HCT116 (cell line): ENCODE measurements around the gene ROMO1. TPM values are rescaled to one million over a fixed set of nuclear protein-coding genes. Genes with fewer than 3 reads are reported as not detected.

Experiments
- ATAC-seq: fragments of 200-7000 bp; cut with Tn5 transposase; 2 replicates; pipeline ENCODE4 v1.9.1; 2020; ENCODE audit warnings: mild to moderate bottlenecking, moderate library complexity
- BruUV-seq: library from RNA; stranded (reverse); fragments of 400-500 nt; replicated peaks from 2 replicates; lab custom pipeline; 2021; lab: Mats Ljungman, UMichigan
- CTCF ChIA-PET: fragments of 300-600 bp; sonication (Branson Sonifier 250); formaldehyde crosslinking; loops from one replicate; lab custom pipeline; 2021; ENCODE audit warnings: antibody characterized with exemption; lab: Charles Lee
- POLR2A ChIA-PET: fragments of 300-600, 350-600 bp; sonication (Branson Sonifier 250); formaldehyde crosslinking; loops from one replicate; lab custom pipeline; 2021; ENCODE audit warnings: antibody characterized with exemption; lab: Charles Lee
- RAD21 ChIA-PET, 2 experiments: fragments of 300-600 bp; sonication (Branson Sonifier 250); formaldehyde crosslinking; loops; one replicate each; lab custom pipeline; 2023; ENCODE audit warnings: low total read pairs in 2 of 2; ENCODE audit not compliant: uncharacterized antibody in 2 of 2, unreplicated experiment in 2 of 2, low non-redundant PET in 1 of 2; lab: Charles Lee
- DNase-seq: peaks from one replicate; pipeline ENCODE4 v3.0.0-alpha.2; 2010; ENCODE audit warnings: low read depth, low spot score
- H2AFZ ChIP-seq: fragments of 200-600 bp; shearing (Covaris generic), sonication (generic); 2 replicates; pipeline ENCODE4 v1.6.1; 2017; ENCODE audit warnings: low read depth, mixed run types, mixed read lengths, antibody characterized with exemption, low read length; ENCODE audit not compliant: poor library complexity, severe bottlenecking
- H3K27ac ChIP-seq: 2 replicates; pipeline ENCODE4 v1.5.1; 2012; ENCODE audit warnings: low read depth, low read length
- H3K27me3 ChIP-seq: fragments of 200-600 bp; sonication (generic); 2 replicates; pipeline ENCODE4 v1.6.1; 2016; ENCODE audit warnings: mixed run types, low read length, mixed read lengths; ENCODE audit not compliant: insufficient read depth
- H3K36me3 ChIP-seq, 2 experiments: fragments of 200-500 bp in 1 of 2; fragments of 200-600 bp in 1 of 2; sonication (Bioruptor generic) in 1 of 2; sonication (generic) in 1 of 2; 2 replicates each; pipeline versions ENCODE4 v1.5.1 to v1.6.1; 2014 to 2016; ENCODE audit warnings: low read length in 2 of 2, inconsistent platforms in 1 of 2, mixed read lengths in 1 of 2, mixed run types in 1 of 2; ENCODE audit not compliant: insufficient read depth in 2 of 2, control insufficient read depth in 1 of 2
- H3K4me1 ChIP-seq, 2 experiments: fragments of 200-600 bp in 1 of 2; sonication (generic) in 1 of 2; 2 replicates each; pipeline versions ENCODE4 v1.5.1 to v1.6.1; 2012 to 2017; ENCODE audit warnings: low read length in 2 of 2, inconsistent platforms in 1 of 2, mild to moderate bottlenecking in 1 of 2, mixed read lengths in 1 of 2, mixed run types in 1 of 2, moderate library complexity in 1 of 2; ENCODE audit not compliant: insufficient read depth in 2 of 2, control insufficient read depth in 1 of 2
- H3K4me2 ChIP-seq: fragments of 200-600 bp; sonication (generic); 2 replicates; pipeline ENCODE4 v1.6.1; 2017; ENCODE audit warnings: mixed run types, low read length, mixed read lengths
- H3K4me3 ChIP-seq, 2 experiments: fragments of 200-600 bp in 1 of 2; sonication (generic) in 1 of 2; replicated peaks in 1 of 2; 2 replicates each; pipeline ENCODE4 v1.5.1; 2011 to 2016; ENCODE audit warnings: low read length in 2 of 2, control low read depth in 1 of 2, low read depth in 1 of 2, mild to moderate bottlenecking in 1 of 2, mixed read lengths in 1 of 2, mixed run types in 1 of 2
- H3K79me2 ChIP-seq: fragments of 200-600 bp; sonication (generic); 2 replicates; pipeline ENCODE4 v1.6.1; 2017; ENCODE audit warnings: mild to moderate bottlenecking, mixed run types, low read length, moderate library complexity, mixed read lengths; ENCODE audit not compliant: insufficient read depth
- H3K9ac ChIP-seq: fragments of 200-600 bp; sonication (generic); 2 replicates; pipeline ENCODE4 v1.6.1; 2016; ENCODE audit warnings: low read length, mixed read lengths
- H3K9me2 ChIP-seq: fragments of 200-600 bp; sonication (generic), shearing (Covaris generic); 2 replicates; pipeline ENCODE4 v1.6.1; 2017; ENCODE audit warnings: mixed run types, mild to moderate bottlenecking, moderate library complexity; ENCODE audit not compliant: insufficient read depth
- H3K9me3 ChIP-seq, 2 experiments: fragments of 200-500 bp in 1 of 2; fragments of 200-600 bp in 1 of 2; sonication (Bioruptor generic) in 1 of 2; sonication (generic) in 1 of 2; 2 replicates each; pipeline ENCODE4 v1.6.1; 2014 to 2017; ENCODE audit warnings: low read length in 2 of 2, mixed read lengths in 2 of 2, inconsistent platforms in 1 of 2, low read depth in 1 of 2, mild to moderate bottlenecking in 1 of 2, mixed run types in 1 of 2, moderate library complexity in 1 of 2; ENCODE audit not compliant: control insufficient read depth in 1 of 2, insufficient read depth in 1 of 2
- H4K20me1 ChIP-seq: fragments of 200-600 bp; sonication (generic), shearing (Covaris generic); 2 replicates; pipeline ENCODE4 v1.6.1; 2017; ENCODE audit warnings: mixed run types, mild to moderate bottlenecking, moderate library complexity; ENCODE audit not compliant: insufficient read depth
- CEBPB ChIP-seq: IDR thresholded peaks from 2 replicates; pipeline ENCODE4 v1.6.1; 2012; ENCODE audit warnings: low read depth
- EGR1 ChIP-seq: IDR thresholded peaks from 2 replicates; pipeline ENCODE4 v1.6.1; 2012; ENCODE audit warnings: low read depth
- EZH2phosphoT487 ChIP-seq: fragments of 200-600 bp; IDR thresholded peaks from 2 replicates; pipeline ENCODE4 v1.6.1; 2018; ENCODE audit warnings: antibody characterized with exemption, borderline replicate concordance
- POLR2A ChIP-seq: IDR thresholded peaks from 2 replicates; pipeline ENCODE4 v1.7.0; 2011; ENCODE audit warnings: borderline replicate concordance; ENCODE audit not compliant: insufficient read depth, insufficient read length; ENCODE audit errors: extremely low read depth
- POLR2AphosphoS5 ChIP-seq: IDR thresholded peaks from 2 replicates; pipeline ENCODE4 v1.6.1; 2011; ENCODE audit warnings: mild to moderate bottlenecking, low read depth, low read length, moderate library complexity
- SP1 ChIP-seq: IDR thresholded peaks from 2 replicates; pipeline ENCODE4 v1.6.1; 2012; ENCODE audit warnings: low read depth
- SRF ChIP-seq: IDR thresholded peaks from 2 replicates; pipeline ENCODE4 v1.6.1; 2012; ENCODE audit warnings: low read depth
- intact Hi-C: fragments of 100-400 bp; cut with micrococcal nuclease; formaldehyde crosslinking; loops from 2 replicates; pipeline ENCODE4 v1.10.0; 2022
- total RNA-seq: library from RNA; stranded (reverse); gene quantifications from one replicate; pipeline ENCODE4 v1.2.1, GENCODE V29; 2021; ENCODE audit not compliant: unreplicated experiment
- TF ChIP-seq, protein P1 (sequence below): IDR thresholded peaks from 2 replicates; pipeline ENCODE4 v1.6.1; 2011; ENCODE audit warnings: mild to moderate bottlenecking, low read length, moderate library complexity; ENCODE audit not compliant: insufficient replicate concordance; ENCODE audit errors: extremely low read depth
- TF ChIP-seq, protein P2 (sequence below): IDR thresholded peaks from 2 replicates; pipeline ENCODE4 v1.6.1; 2012

Gene ROMO1
- total RNA-seq, 1 experiment from 2014 or later: 167 TPM

- no peak overlapping the region for H3K4me2 ChIP-seq
- no peaks in the 10 kb centered on the region for H3K27me3 ChIP-seq
- DNase-seq (no peak), ATAC-seq (no peak)
- H3K4me1 ChIP-seq: no peaks in the 10 kb centered on the region
- H4K20me1 ChIP-seq: peaks cover 69% of the 10 kb centered on the region
- no peak overlapping the region for H2AFZ ChIP-seq
- H3K9me3 ChIP-seq: no peaks in the 10 kb centered on the region
- no peak overlapping the region for H3K4me3 ChIP-seq
- ChIA-PET POLR2A (no interaction called here), RAD21 (no interaction called here), CTCF (no interaction called here)
- no TSS peak for BruUV-seq
- no peak overlapping the region for H3K9ac ChIP-seq
- H3K36me3 ChIP-seq: peaks cover 14 to 54% of the 10 kb centered on the region in 2 experiments
- TF ChIP-seq CEBPB: no peak
- no peak for TF ChIP-seq EGR1
- H3K27ac ChIP-seq: no peak overlapping the region
- peaks cover 99% of the 10 kb centered on the region for H3K79me2 ChIP-seq
- intact Hi-C loops: no loop called here
- no peaks in the 10 kb centered on the region for H3K9me2 ChIP-seq
Measured at GRCh38 chr20:35651958-35652357, 47.2 kb upstream of the ROMO1 start.

GRCh38 chr20:35652641-35653429, 46.4 kb upstream of the ROMO1 start:
- no peaks in the 10 kb centered on the region for H3K4me1 ChIP-seq
- BruUV-seq: no TSS peak
- peaks cover 14 to 60% of the 10 kb centered on the region in 2 experiments for H3K36me3 ChIP-seq
- no peaks in the 10 kb centered on the region for H3K27me3 ChIP-seq
- H3K4me3 ChIP-seq: no peak overlapping the region
- TF ChIP-seq POLR2AphosphoS5 (no peak), SP1 (no peak), POLR2A (no peak), CEBPB (no peak), SRF (no peak), EZH2phosphoT487 (no peak)
- TF ChIP-seq, protein P1, sequence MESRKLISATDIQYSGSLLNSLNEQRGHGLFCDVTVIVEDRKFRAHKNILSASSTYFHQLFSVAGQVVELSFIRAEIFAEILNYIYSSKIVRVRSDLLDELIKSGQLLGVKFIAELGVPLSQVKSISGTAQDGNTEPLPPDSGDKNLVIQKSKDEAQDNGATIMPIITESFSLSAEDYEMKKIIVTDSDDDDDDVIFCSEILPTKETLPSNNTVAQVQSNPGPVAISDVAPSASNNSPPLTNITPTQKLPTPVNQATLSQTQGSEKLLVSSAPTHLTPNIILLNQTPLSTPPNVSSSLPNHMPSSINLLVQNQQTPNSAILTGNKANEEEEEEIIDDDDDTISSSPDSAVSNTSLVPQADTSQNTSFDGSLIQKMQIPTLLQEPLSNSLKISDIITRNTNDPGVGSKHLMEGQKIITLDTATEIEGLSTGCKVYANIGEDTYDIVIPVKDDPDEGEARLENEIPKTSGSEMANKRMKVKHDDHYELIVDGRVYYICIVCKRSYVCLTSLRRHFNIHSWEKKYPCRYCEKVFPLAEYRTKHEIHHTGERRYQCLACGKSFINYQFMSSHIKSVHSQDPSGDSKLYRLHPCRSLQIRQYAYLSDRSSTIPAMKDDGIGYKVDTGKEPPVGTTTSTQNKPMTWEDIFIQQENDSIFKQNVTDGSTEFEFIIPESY: no peak
- TF ChIP-seq, protein P2, sequence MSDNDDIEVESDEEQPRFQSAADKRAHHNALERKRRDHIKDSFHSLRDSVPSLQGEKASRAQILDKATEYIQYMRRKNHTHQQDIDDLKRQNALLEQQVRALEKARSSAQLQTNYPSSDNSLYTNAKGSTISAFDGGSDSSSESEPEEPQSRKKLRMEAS: no peak
- no peak overlapping the region for H3K27ac ChIP-seq
- DNase-seq (no peak), ATAC-seq (no peak)
- no peak overlapping the region for H2AFZ ChIP-seq
- no peak overlapping the region for H3K9ac ChIP-seq
- intact Hi-C loops: no loop called here
- POLR2A ChIA-PET: no interaction called here
- H3K79me2 ChIP-seq: peaks cover 100% of the 10 kb centered on the region
- peaks cover 76% of the 10 kb centered on the region for H4K20me1 ChIP-seq
- RAD21 ChIA-PET: no interaction called here
- no peak overlapping the region for H3K4me2 ChIP-seq
- H3K9me2 ChIP-seq: no peaks in the 10 kb centered on the region
- CTCF ChIA-PET: no interaction called here
- H3K9me3 ChIP-seq: no peaks in the 10 kb centered on the region
